Keratinocyte (primary cell): ENCODE data around the gene SPPL3. TPM values are rescaled to one million over a fixed set of nuclear protein-coding genes. Genes with fewer than 3 reads are reported as not detected.
A peak's percentile ranks its signal among the peaks of the same experiment; 100 is the strongest.
"Not testable (repeated sequence)": the region's sequence is repeated elsewhere in the genome, so short reads cannot be mapped to it uniquely, and the experiment has no call there.

Experiments used
- DNase-seq: peaks from one replicate; pipeline ENCODE4 v3.0.0-alpha.2; 2011; ENCODE audit warnings: low read depth, missing footprints, low spot score
- FAIRE-seq: peaks from 2 replicates; lab custom pipeline; 2011; peaks lifted over from hg19 to GRCh38; lab: Jason Lieb, UNC
- H2AFZ ChIP-seq: 2 replicates; pipeline ENCODE4 v1.6.0; 2012; ENCODE audit warnings: low read length, control low read depth, inconsistent platforms; ENCODE audit not compliant: control insufficient read depth
- H3K27ac ChIP-seq: 2 replicates; pipeline ENCODE4 v1.5.1; 2011; ENCODE audit warnings: low read length; ENCODE audit not compliant: control insufficient read depth, insufficient read depth
- H3K27me3 ChIP-seq: 3 replicates; pipeline ENCODE4 v1.6.0; 2011; ENCODE audit warnings: low read length; ENCODE audit not compliant: control insufficient read depth, insufficient read depth; ENCODE audit errors: extremely low read depth
- H3K36me3 ChIP-seq, 2 experiments: 2 replicates in 1 of 2; 3 replicates in 1 of 2; pipeline ENCODE4 v1.5.1; 2011; ENCODE audit warnings: low read length in 2 of 2, mild to moderate bottlenecking in 1 of 2; ENCODE audit not compliant: control insufficient read depth in 2 of 2, insufficient read depth in 2 of 2; ENCODE audit errors: extremely low read depth in 1 of 2
- H3K4me1 ChIP-seq: 3 replicates; pipeline ENCODE4 v1.5.1; 2011; ENCODE audit warnings: low read length; ENCODE audit not compliant: control insufficient read depth, insufficient read depth; ENCODE audit errors: extremely low read depth
- H3K4me2 ChIP-seq: 3 replicates; pipeline ENCODE4 v1.6.0; 2011; ENCODE audit warnings: low read depth, low read length; ENCODE audit not compliant: control insufficient read depth, insufficient read depth; ENCODE audit errors: extremely low read depth
- H3K4me3 ChIP-seq, 3 experiments: fragments of 200-600 bp in 1 of 3; sonication (generic) in 1 of 3; 2 replicates in 2 of 3; 3 replicates in 1 of 3; pipeline ENCODE4 v1.5.1; 2011 to 2016; ENCODE audit warnings: low read length in 3 of 3, mild to moderate bottlenecking in 3 of 3, control low read depth in 2 of 3, inconsistent platforms in 1 of 3, low read depth in 1 of 3, mixed read lengths in 1 of 3, mixed run types in 1 of 3, moderate library complexity in 1 of 3; ENCODE audit not compliant: control insufficient read depth in 2 of 3, insufficient read depth in 2 of 3; ENCODE audit errors: extremely low read depth in 1 of 3
- H3K79me2 ChIP-seq: 2 replicates; pipeline ENCODE4 v1.6.0; 2012; ENCODE audit warnings: low read length; ENCODE audit not compliant: control insufficient read depth, insufficient read depth
- H3K9ac ChIP-seq: 3 replicates; pipeline ENCODE4 v1.6.0; 2011; ENCODE audit warnings: low read length; ENCODE audit not compliant: control insufficient read depth, insufficient read depth; ENCODE audit errors: extremely low read depth
- H3K9me1 ChIP-seq: 3 replicates; pipeline ENCODE4 v1.6.0; 2011; ENCODE audit warnings: low read length; ENCODE audit not compliant: control insufficient read depth, insufficient read depth; ENCODE audit errors: extremely low read depth
- H3K9me3 ChIP-seq: 2 replicates; pipeline ENCODE4 v1.5.1; 2012; ENCODE audit warnings: low read depth, low read length; ENCODE audit not compliant: control insufficient read depth
- H4K20me1 ChIP-seq: 3 replicates; pipeline ENCODE4 v1.6.0; 2011; ENCODE audit warnings: low read length; ENCODE audit not compliant: control insufficient read depth, insufficient read depth; ENCODE audit errors: extremely low read depth
- CTCF ChIP-seq, 3 experiments: IDR thresholded peaks in 1 of 3; conservative IDR thresholded peaks in 1 of 3; optimal IDR thresholded peaks in 1 of 3; 2 replicates in 2 of 3; 3 replicates in 1 of 3; pipeline versions ENCODE3 to v1.5.1; 2011; ENCODE audit warnings: low read length in 3 of 3, mild to moderate bottlenecking in 3 of 3, moderate library complexity in 2 of 3, control low read depth in 1 of 3, inconsistent platforms in 1 of 3; ENCODE audit not compliant: insufficient read depth in 2 of 3; ENCODE audit errors: extremely low read depth in 1 of 3
- EZH2 ChIP-seq: IDR thresholded peaks from one replicate; pipeline ENCODE4 v1.6.1; 2012; ENCODE audit warnings: inconsistent platforms, mild to moderate bottlenecking, low read length, moderate library complexity
- dilution Hi-C: fragments of 300-500 bp; cut with MboI; formaldehyde crosslinking; loops from one replicate; pipeline ENCODE4 v1.7.0; 2020; ENCODE audit warnings: low sequenced_read_pairs; ENCODE audit not compliant: extremely low pct_ligation_motif_present
- polyA plus RNA-seq, 5 experiments: library from polyadenylated mRNA; depleted of rRNA in 3 of 5; stranded (reverse) in 3 of 5; stranded (forward) in 1 of 5; unstranded in 1 of 5; fragments of >200 nt; gene quantifications; 1 replicate in 1 of 5; 2 replicates in 3 of 5; 3 replicates in 1 of 5; pipeline versions ENCODE4 v1.2.1 to v1.2.3, GENCODE V29; 2011 to 2012; ENCODE audit warnings: missing spikeins in 2 of 5, low read depth in 1 of 5, low replicate concordance in 1 of 5

Gene SPPL3
- polyA plus RNA-seq, 1 donor (not counting 4 experiments of a cell fraction or from before 2014, with no cell fraction given): 28.3 TPM

- H3K27me3 ChIP-seq, DNase-seq, FAIRE-seq, H3K79me2 ChIP-seq, dilution Hi-C loops, H4K20me1 ChIP-seq, H3K9ac ChIP-seq, H3K9me3 ChIP-seq, H2AFZ ChIP-seq, H3K4me2 ChIP-seq, H3K9me1 ChIP-seq, H3K4me3 ChIP-seq, H3K27ac ChIP-seq, H3K36me3 ChIP-seq, H3K4me1 ChIP-seq: not testable (repeated sequence)
Measured at GRCh38 chr12:120945516-120945915, 41.4 kb upstream of the SPPL3 start.

GRCh38 chr12:120944645-120945217, 40.6 kb upstream of the SPPL3 start:
- no peak for DNase-seq

More at GRCh38 chr12:120944645-120945217, 40.6 kb upstream of the SPPL3 start:
- no peak overlapping the region for H3K4me2 ChIP-seq
- TF ChIP-seq CTCF (optimal IDR thresholded peaks at IDR 0.05 in 1 of 3, IDR thresholded peaks at IDR 0.05 in 1 of 3, conservative IDR thresholded peaks at IDR 0.05 in 1 of 3; ENCODE audit: extremely low read depth in 1 of 3, insufficient read depth in 2 of 3, low read length in 3 of 3): peak; percentile 71 to 81 (median 76)
- no peak for TF ChIP-seq EZH2
- no peaks in the 10 kb centered on the region for H3K9me3 ChIP-seq
- H2AFZ ChIP-seq: no peak overlapping the region
- no peaks in the 10 kb centered on the region for H3K36me3 ChIP-seq
- no peaks in the 10 kb centered on the region for H3K9me1 ChIP-seq
- no peaks in the 10 kb centered on the region for H3K79me2 ChIP-seq
- H3K27me3 ChIP-seq: no peaks in the 10 kb centered on the region
- no peak overlapping the region for H3K27ac ChIP-seq
- FAIRE-seq: no peak
- H4K20me1 ChIP-seq: no peaks in the 10 kb centered on the region
- dilution Hi-C loops: no loop called here
- no peaks in the 10 kb centered on the region for H3K4me1 ChIP-seq
- H3K4me3 ChIP-seq: no peak overlapping the region
- H3K9ac ChIP-seq: no peak overlapping the region
